ENCODE results near the gene ZNF221.

GRCh38 chr19:43906774-43907173 is 44.3 kb upstream of the ZNF221 start:
- TF ChIP-seq, protein P1, sequence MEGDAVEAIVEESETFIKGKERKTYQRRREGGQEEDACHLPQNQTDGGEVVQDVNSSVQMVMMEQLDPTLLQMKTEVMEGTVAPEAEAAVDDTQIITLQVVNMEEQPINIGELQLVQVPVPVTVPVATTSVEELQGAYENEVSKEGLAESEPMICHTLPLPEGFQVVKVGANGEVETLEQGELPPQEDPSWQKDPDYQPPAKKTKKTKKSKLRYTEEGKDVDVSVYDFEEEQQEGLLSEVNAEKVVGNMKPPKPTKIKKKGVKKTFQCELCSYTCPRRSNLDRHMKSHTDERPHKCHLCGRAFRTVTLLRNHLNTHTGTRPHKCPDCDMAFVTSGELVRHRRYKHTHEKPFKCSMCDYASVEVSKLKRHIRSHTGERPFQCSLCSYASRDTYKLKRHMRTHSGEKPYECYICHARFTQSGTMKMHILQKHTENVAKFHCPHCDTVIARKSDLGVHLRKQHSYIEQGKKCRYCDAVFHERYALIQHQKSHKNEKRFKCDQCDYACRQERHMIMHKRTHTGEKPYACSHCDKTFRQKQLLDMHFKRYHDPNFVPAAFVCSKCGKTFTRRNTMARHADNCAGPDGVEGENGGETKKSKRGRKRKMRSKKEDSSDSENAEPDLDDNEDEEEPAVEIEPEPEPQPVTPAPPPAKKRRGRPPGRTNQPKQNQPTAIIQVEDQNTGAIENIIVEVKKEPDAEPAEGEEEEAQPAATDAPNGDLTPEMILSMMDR (IDR thresholded peaks at IDR 0.05 in 2 of 3, conservative IDR thresholded peaks at IDR 0.05 in 1 of 3; ENCODE audit: control insufficient read depth in 2 of 3, extremely low read depth in 1 of 3, insufficient read depth in 1 of 3, low read depth in 3 of 3, low read length in 3 of 3), result no peak
- no peak for TF ChIP-seq CEBPB (IDR thresholded peaks at IDR 0.05; ENCODE audit: borderline replicate concordance in 1 of 2, low read depth in 2 of 2, low read length in 2 of 2)
- TF ChIP-seq PAX8 (IDR thresholded peaks at IDR 0.05), result no peak
- TF ChIP-seq TARDBP (IDR thresholded peaks at IDR 0.05; ENCODE audit: borderline replicate concordance), result no peak
- TF ChIP-seq CBFB (IDR thresholded peaks at IDR 0.05; ENCODE audit: low read depth), result no peak
- TF ChIP-seq, protein P2, sequence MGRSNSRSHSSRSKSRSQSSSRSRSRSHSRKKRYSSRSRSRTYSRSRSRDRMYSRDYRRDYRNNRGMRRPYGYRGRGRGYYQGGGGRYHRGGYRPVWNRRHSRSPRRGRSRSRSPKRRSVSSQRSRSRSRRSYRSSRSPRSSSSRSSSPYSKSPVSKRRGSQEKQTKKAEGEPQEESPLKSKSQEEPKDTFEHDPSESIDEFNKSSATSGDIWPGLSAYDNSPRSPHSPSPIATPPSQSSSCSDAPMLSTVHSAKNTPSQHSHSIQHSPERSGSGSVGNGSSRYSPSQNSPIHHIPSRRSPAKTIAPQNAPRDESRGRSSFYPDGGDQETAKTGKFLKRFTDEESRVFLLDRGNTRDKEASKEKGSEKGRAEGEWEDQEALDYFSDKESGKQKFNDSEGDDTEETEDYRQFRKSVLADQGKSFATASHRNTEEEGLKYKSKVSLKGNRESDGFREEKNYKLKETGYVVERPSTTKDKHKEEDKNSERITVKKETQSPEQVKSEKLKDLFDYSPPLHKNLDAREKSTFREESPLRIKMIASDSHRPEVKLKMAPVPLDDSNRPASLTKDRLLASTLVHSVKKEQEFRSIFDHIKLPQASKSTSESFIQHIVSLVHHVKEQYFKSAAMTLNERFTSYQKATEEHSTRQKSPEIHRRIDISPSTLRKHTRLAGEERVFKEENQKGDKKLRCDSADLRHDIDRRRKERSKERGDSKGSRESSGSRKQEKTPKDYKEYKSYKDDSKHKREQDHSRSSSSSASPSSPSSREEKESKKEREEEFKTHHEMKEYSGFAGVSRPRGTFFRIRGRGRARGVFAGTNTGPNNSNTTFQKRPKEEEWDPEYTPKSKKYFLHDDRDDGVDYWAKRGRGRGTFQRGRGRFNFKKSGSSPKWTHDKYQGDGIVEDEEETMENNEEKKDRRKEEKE (IDR thresholded peaks at IDR 0.05), result no peak
- TF ChIP-seq KDM1A (IDR thresholded peaks at IDR 0.05; ENCODE audit: borderline replicate concordance), result no peak
- no peak for TF ChIP-seq POLR2AphosphoS5 (IDR thresholded peaks at IDR 0.05; ENCODE audit: low read length)
- TF ChIP-seq CBX5 (IDR thresholded peaks at IDR 0.05; ENCODE audit: low read depth), result no peak
- TF ChIP-seq POLR2A (IDR thresholded peaks at IDR 0.05; ENCODE audit: low read depth, low read length), result no peak
- TF ChIP-seq EP300 (IDR thresholded peaks at IDR 0.05; ENCODE audit: borderline replicate concordance in 1 of 2, control insufficient read depth in 1 of 2, low read depth in 2 of 2, low read length in 2 of 2), result no peak
- TF ChIP-seq RCOR1 (conservative IDR thresholded peaks at IDR 0.05; ENCODE audit: low read depth, low read length), result no peak
- no peak for TF ChIP-seq SRF (IDR thresholded peaks at IDR 0.05; ENCODE audit: low read depth in 2 of 2, low read length in 2 of 2)
- no peak for TF ChIP-seq ATF3 (IDR thresholded peaks at IDR 0.05; ENCODE audit: borderline replicate concordance, extremely low read depth, low read depth, low read length)

All from GM12878 (cell line).